NCI-H345 treated with DMSO at 0.1 percent for 48 hours (cell line): ENCODE measurements around the gene TNS1.
"Not testable (repeated sequence)": the region's sequence is repeated elsewhere in the genome, so short reads cannot be mapped to it uniquely, and the experiment has no call there.

Experiments
- DNase-seq: peaks from one replicate; lab custom pipeline; 2025; ENCODE audit not compliant: unreplicated experiment; lab: John Stamatoyannopoulos, UW

Gene TNS1

DNA sequence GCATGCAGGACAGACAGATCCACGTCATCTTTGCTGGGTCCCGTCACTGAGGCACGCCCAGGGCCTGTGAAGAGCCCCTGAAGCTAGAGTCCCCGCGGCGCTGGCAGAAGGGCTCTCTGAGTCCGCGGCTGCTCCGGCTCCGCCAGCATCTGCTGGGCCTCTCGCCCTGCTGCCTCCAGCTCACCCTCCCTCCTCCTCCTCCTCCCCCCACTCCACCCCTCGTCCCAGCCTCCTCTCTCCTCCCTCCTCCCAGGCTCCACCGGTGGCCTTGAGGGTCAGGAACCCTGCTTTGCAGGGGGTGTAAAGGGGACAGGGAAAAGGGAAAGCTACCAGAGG, at the start of gene TNS1:
TSS of gene TNS1 (minus strand) at position 151 of the 336 bp plus-strand sequence. CDS start at position 28, 123 bp downstream.
- DNase-seq = no peak

DNA sequence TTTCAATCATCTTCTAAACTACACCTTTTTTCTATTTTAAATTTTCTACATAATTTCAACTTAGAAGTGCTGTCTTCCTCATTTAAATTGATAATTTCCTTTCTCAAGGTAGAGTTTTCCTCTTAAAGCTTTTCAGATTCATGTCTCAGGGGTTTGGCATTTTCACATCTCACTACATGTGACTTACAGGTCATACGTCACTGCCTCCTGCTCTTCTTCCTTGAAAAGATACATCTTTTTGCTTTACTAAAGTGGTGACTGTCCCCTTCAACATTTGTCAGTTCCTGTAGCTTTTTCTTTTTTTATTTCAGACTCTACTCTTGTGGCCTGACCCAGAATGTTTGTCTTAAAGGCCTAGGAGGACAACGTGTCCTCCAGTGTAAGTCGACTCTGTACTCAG, 49.1 kb upstream of the TNS1 start:
- DNase-seq = no peak

DNA sequence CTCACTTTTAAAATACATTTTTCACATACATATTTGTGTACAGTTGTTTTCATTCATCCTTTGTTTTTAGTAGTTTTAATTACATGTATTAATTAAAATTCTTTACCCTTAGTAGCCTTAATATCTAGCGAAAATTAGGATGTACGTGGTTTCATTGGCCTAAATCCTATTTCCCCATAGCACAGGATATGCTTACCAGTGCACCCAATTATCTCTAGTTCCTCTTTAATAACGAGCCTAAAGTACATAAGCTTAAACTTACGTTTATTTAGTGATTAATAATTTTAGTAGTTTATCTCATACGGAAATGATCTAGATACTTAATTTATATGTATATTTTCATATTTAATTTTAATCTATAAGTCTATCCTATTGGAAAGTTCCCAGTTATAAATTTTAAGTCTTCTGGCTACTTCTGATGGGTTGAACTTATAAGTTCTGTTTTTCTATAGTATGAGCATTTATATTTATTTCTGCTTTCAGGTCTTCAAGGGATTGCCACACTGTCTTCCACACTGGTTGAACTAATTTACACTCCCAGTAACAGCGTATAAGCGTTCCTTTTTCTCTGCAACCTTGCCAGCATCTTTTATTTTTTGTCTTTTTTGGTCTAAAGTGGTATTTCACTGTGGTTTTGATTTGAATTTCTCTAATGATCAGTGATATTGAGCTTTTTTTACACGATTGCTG, 44.9 kb upstream of the TNS1 start:
- DNase-seq = no peak

GRCh38 chr2:218046238-218046637, 43.4 kb upstream of the TNS1 start:
- no peak for DNase-seq

DNA sequence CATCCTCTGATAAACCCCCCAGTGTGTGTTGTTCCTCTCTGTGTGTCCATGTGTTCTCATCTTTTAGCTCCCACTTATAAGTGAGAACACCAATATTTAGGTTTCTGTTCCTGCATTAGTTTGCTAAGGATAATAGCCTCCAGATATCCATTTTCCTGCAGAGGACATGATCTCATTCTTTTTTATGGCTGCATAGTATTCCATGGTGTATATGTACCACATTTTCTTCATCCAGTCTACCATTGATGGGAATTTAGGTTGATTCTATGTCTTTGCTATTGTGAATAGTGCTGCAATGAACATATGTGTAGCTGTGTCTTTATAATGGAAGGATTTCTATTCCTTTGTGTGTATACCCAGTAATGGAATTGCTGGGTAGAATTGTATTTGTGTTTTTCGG, 41.8 kb upstream of the TNS1 start:
- DNase-seq = not testable (repeated sequence)

- no peak for DNase-seq
Observed at GRCh38 chr2:218043701-218044109, 40.9 kb upstream of the TNS1 start.

GRCh38 chr2:218043100-218043499, 40.3 kb upstream of the TNS1 start:
- DNase-seq = no peak

DNA sequence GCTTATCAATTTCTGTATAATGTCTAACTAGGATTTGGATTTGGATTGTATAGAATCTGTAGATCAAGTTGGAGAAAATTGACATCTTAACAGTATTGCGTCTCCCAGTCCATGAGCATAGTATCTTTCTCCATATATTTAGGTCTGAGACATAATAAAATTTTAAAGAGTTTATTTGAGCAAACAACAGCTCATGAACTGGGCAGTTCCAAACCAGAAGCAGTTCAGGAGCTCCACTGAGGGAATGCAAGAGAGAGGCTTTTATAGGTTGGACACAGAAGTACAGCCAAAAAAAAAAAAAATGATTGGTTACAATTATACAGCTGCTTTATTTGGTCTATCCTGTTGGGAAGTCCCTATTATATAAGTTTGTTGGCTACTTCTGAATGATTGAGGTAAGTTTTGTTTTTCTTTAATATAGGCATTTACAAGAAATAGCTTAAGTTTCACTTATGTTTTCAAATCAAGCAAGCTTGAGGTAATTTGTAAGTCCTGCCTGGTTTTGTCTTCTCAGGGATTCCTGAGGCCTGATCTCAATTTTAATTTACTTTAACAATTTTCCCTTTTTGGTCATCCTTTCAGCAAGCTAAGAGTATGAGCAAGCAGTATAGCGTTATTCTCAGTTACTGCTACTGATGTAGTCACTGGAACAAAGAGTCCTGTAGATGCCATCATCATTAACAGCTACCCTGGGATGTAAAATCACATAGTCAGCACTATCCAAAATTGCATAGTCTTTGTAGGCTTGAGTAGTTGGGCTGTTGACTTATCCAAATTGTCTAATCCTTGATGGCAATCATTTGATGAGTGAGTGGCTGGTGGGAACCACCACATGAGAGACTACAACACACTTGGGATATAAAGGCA, 38.7 kb upstream of the TNS1 start:
- no peak for DNase-seq

DNA sequence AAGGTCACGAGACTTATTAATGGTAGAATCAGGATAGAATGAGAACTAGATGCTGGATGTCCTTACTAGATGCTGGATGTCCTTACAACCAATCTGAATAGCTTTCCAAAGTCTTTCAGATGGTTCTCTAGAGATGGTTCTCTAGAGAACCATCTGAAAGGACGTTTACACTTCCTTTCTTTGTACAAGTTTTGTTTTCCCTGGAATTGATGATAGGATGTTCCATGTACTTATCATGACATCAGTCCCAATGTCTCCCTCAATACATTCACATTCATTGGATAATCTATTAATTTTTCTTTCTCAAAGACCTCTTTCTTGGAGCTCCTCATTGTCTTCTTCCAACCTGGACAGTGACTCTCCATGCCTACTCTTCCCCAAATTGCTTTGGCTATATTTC, 38.1 kb upstream of the TNS1 start:
- no peak for DNase-seq

GRCh38 chr2:218039171-218039570, 36.4 kb upstream of the TNS1 start:
- no peak for DNase-seq

- DNase-seq = no peak
Observed at GRCh38 chr2:218036371-218036770, 33.6 kb upstream of the TNS1 start.

- no peak for DNase-seq
Observed at GRCh38 chr2:218035463-218036100, 32.8 kb upstream of the TNS1 start.

DNA sequence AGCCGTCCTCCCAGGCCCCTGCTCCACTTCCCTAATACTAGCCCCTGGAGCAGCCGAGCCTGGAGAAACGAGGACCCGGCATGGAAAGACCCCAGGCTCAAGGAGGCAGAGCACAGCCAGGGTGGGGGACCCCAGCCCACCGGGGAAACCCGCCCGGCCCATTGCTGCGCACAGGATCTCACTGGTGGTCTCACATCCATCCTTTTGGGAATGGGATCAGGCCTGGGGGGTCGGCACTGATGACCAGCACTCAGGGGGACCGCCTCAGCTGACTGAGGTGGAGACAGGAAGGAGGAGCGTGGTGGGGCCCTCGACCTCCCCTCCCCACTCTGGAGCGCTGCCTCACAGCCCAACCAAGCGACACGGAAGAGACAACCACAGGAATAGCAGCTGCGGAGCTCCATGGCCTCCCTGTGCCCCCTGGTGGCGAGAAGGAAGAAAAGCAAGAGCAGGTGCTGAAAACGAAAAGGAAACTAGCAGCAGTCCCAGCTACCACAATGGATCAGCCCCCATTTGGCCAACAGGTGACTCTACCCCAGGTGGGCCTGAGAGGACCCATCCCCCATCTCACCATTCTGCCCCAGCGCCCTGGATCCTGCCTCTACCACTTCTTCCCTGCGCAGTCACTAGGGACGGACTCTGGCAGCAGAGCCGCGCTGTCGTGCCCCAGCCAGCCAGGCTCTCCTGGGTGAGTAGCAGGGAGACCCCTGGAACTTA, 31.9 kb upstream of the TNS1 start:
- DNase-seq = peak; percentile 24

- no peak for DNase-seq
Observed at GRCh38 chr2:218033590-218034496, 31.0 kb upstream of the TNS1 start.

GRCh38 chr2:218033208-218033589, 30.4 kb upstream of the TNS1 start:
- no peak for DNase-seq

DNA sequence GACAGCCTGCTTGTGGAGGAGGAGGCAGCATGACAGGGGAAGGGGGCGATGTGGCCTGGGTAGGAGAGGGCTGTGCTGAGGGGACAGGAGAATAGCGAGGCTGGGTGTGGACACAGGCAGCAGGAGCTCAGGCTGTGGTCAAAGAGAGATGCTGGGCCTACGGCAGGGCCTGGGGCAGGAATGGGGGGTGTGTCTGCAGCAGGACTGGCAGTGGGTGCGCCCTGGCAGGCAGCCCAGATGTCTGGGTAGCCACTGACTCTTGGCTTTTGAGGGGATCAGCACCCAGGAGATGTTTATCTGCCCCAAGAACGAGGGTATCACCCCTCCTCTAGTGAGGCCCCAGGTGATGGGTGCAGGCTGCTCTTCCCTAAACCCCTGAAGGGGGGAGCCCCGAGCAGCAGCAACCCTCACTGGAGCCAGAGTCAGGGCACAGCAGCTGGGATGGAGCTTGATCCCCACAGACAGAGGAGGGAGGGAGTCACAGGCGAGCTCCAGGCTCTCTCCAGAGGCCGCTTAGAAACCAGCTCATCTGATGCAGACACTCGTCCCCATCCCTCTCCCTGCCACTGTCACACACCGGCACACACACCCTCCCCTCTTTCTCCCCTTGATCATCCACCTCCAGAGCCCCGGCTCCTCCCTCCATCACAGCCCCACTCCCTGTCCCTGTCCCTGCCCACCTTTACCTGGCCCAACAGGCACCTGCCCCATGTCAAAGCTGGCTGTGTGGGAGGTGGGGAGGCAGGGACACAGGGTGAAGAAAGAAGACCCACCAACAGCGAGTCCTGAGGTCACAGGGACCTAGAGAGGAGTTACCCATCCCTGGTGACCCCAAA, 29.8 kb upstream of the TNS1 start:
- no peak for DNase-seq

DNA sequence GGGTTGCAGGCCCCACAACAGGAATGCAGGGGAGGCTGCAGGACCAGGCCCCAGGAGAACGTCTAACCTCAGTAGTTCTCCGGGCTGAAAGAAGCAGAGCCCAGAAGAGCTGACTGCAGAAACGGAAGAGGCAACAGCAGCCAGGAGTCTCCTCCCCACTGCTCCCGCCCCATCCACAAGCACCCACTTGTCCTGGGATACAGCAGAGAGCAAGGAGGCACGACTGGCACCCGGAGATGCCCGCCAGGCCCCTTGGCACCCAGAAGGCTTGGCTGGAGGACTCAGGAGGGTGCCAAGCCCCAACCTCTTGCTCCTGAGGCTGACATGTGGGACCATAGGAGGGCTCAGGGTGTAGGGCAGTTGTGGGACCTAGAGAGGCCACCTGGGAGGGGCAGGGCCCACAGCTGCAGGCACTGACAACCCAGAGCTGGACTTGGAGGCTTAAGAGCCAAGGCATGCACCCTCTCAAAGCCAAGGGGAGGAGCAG, 29.0 kb upstream of the TNS1 start:
- DNase-seq = no peak

DNA sequence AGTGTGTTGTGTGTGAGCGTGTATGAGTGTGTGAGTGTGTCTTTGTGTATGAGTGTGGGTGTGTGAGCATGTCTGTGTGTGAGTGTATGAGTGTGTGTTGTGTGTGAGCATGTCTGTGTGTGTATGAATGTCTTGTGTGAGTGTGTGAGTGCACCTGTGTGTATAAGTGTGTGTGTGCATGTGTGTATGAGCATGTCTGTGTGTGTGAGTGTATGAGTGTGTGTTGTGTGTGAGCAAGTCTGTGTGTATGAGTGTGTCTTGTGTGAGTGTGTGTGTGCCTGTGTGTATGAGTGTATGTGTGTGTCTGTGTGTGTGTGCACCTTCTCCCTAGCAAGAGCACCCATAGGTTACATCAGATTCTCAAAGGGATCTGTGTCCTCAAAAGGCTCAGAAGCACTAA, 28.5 kb upstream of the TNS1 start:
- no peak for DNase-seq

- no peak for DNase-seq
Observed at GRCh38 chr2:218030409-218031195, 27.8 kb upstream of the TNS1 start.
